HEK293T (cell line): ENCODE measurements around the gene LMTK2.

ENCODE experiments used
- BHLHE40 ChIP-seq: fragments of 450-650 bp; IDR thresholded peaks from 2 replicates; pipeline ENCODE4 v1.6.1; 2016; ENCODE audit warnings: mild to moderate bottlenecking, moderate library complexity, borderline replicate concordance
- ELF4 ChIP-seq: fragments of 450-650 bp; IDR thresholded peaks from 2 replicates; pipeline ENCODE4 v1.6.1; 2017; ENCODE audit warnings: antibody characterized with exemption
- HDGF ChIP-seq: fragments of 450-650 bp; IDR thresholded peaks from 2 replicates; pipeline ENCODE4 v1.6.1; 2017; ENCODE audit warnings: antibody characterized with exemption, borderline replicate concordance
- SP1 ChIP-seq: fragments of 450-650 bp; IDR thresholded peaks from 2 replicates; pipeline ENCODE4 v1.6.1; 2017
- SUZ12 ChIP-seq: fragments of 450-650 bp; IDR thresholded peaks from 2 replicates; pipeline ENCODE4 v1.6.1; 2016; ENCODE audit warnings: mild to moderate bottlenecking

- no peak for TF ChIP-seq SP1
- no peak for TF ChIP-seq BHLHE40
- TF ChIP-seq ELF4 = no peak
- TF ChIP-seq SUZ12 = no peak
- TF ChIP-seq HDGF = no peak
Measured at GRCh38 chr7:98216941-98217622, 110.4 kb downstream of the LMTK2 start.
